Stimulated activated CD4-positive, alpha-beta T cell treated with anti-CD3 and anti-CD28 coated beads, Interleukin-2, amount 100 ng/mL, for 48 hours (primary cell): ENCODE data around the gene RAB3C.
"Not testable (repeated sequence)": the region's sequence is repeated elsewhere in the genome, so short reads cannot be mapped to it uniquely, and the experiment has no call there.

Source experiments
- DNase-seq, 2 donors: peaks; one replicate each; pipeline ENCODE4 v3.0.0-alpha.2; 2020

Gene RAB3C, protein sequence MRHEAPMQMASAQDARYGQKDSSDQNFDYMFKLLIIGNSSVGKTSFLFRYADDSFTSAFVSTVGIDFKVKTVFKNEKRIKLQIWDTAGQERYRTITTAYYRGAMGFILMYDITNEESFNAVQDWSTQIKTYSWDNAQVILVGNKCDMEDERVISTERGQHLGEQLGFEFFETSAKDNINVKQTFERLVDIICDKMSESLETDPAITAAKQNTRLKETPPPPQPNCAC

DNA sequence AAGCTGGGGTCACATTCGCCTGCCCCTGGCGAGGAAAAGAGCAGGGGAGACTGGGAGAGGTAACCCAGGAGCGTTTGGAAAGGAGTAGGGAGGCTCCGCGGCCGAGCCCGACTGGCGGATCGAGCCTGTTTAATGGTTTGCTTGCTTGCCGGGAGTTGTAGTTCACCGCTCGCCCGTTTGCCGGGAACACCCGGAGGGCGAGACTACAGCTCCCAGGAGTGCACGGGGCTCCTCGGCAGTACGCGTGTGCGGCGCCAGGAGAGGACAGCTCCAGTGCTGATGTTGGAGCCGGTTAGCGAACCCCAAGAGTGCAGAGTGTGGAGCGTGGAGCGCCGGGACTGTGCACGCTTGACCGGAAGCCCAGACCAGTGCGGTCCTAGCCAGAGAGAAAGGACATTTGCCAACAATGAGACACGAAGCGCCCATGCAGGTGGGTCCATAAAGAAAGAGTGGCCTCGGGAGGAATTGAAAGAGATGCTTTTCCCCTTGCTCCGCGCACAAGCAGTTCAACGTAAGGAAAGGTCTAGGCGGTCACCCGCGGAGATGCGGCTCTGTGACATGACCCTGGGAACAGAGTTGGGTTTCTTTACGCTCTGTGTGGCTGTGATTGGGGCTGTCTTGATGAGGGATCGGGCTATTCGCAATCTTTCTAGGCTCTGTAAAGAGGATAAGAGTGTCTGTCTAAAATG lies at the start of gene RAB3C:
TSS of gene RAB3C (plus strand) at position 273 of the 689 bp plus-strand sequence. CDS start at position 407, 134 bp downstream.
- DNase-seq = peak; percentile 41 to 44

DNA sequence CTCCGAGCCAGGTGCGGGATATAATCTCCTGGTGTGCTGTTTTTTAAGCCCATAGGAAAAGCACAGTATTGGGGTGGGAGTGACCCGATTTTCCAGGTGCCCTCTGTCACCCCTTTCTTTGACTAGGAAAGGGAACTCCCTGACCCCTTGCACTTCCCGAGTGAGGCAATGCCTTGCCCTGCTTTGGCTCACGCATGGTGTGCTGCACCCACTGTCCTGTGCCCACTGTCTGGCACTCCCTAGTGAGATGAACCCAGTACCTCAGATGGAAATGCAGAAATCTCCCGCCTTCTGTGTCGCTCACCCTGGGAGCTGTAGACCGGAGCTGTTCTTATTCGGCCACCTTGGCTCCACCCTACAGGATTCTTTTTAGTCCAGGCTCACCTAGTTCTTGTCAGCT lies 40.9 kb upstream of the RAB3C start:
- not testable (repeated sequence) for DNase-seq

DNA sequence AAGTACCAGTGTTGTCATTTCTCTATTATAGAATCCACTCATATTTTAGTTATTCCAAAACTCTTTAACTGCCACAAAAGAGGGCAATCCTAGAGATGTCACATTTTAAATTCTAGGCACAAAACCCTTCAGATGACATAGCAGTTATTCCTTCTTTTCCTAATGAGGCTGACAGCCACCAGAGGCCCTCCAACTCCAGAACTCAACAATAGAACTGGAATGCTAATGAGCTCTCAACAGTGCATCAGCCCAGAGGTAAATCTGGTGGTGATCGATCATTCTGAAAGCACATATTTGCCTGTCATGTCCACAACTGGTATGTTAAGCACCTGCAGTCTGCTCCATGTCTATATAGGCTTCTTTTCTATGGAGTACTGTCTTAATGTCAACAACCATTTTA lies 40.2 kb upstream of the RAB3C start:
- no peak for DNase-seq

DNA sequence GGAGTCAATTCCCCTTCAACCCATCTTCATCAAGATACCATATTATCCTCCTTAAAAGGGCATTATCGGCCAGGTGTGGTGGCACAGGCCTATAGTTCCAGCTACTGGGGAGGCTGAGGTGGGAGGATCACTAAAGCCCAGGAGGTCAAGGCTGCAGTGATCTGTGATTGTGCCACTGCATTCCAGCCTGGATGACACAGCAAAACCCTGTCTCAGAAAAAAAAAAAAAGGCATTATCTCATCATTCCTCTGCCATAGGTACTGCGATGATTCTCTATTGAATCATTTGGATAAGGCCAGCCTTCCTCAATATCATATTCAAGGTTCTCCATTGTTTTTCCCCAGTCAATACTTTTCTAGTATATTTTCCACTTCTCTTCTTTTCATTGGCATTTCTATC lies 39.2 kb upstream of the RAB3C start:
- DNase-seq = no peak

DNA sequence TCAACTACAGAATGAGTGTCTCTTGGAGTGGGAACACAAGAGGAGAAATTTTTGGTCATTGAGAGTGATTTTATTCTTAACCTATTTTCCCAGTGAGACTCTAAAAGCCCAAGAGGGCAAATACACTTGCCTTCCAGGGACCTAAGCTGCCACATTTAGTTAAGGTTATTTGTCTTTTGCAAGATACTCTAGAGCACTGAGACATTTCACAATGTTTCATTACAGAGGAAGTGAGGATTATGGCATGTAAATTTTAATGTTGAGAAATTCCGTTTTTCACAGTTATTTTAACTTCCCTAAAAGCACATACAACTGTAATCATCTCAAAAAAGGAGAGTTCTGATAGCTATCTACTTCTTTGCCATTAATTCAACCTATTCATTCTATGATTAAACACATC lies 38.7 kb upstream of the RAB3C start:
- no peak for DNase-seq

DNA sequence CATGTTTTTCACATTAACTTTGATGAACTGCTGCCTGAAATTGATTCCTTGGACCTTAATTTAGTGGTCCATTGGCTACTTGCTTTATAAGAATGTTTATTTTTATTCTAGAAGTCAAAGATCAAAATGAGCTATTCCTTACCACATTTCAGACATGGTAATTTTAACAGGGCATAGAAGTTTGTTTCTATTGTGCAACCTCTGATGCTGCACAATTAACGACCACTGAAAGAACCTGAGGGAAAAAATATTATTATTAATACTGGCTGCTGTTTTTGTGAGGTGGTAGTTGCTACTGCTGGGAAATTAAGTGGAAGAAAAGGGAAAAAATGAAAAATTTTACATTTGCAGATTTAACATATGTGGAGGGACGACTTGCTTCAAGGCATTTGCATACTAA lies 37.9 kb upstream of the RAB3C start:
- no peak for DNase-seq

DNA sequence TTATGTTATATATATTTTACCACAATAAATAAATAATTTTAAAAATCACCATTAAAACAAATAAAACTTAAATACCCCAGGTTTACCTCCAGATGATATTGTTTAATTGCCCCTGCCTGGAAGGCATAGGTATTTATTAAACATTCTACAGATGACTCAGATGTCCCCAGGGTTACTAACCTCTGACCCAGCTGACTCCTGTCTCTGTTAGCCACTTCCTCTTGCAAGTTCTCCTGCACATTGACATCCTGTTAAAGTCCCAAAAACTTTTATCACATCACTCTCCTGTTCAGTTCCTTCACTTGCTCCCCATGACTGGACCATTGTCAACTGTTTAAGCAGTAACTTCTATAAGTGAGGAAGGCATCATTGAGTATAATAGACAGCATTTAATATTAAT lies 37.0 kb upstream of the RAB3C start:
- no peak for DNase-seq

DNA sequence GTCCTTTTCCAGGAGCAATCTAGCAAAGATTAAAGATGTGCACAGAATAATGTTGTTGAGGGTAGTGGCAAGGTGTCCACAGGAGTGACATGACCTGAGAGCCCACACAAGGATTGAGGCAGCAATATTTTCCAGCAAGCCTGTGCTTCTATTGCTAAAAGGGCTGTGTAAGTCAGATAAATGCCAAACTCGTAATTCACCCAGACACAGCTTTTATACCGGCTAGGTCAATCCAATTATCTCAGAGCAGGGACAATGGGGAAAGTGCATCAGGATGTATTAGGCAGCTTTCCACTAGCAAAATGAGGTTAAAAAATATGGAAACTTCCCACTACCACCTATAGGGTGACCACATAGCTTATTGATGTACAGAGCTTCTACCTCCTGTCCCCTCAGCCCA lies 34.8 kb upstream of the RAB3C start:
- DNase-seq = no peak

DNA sequence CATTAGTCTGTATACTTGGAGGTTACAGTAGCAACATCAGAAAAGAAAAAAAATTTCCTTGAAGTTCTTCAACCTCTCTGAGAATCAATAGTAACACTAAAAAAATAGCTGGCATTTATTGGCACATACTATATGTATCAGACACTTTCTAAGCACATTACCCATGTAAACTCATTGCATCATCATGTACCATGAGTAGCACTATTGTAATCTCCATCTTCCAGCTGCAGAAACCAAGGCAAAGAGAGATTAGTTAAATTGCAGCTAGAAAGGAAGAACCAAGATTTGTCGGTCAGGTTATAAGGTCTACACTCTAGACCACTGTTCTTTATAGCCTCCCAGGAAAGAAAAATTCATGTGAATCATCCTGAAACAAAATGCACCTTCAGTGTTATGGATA lies 31.4 kb upstream of the RAB3C start:
- no peak for DNase-seq

DNA sequence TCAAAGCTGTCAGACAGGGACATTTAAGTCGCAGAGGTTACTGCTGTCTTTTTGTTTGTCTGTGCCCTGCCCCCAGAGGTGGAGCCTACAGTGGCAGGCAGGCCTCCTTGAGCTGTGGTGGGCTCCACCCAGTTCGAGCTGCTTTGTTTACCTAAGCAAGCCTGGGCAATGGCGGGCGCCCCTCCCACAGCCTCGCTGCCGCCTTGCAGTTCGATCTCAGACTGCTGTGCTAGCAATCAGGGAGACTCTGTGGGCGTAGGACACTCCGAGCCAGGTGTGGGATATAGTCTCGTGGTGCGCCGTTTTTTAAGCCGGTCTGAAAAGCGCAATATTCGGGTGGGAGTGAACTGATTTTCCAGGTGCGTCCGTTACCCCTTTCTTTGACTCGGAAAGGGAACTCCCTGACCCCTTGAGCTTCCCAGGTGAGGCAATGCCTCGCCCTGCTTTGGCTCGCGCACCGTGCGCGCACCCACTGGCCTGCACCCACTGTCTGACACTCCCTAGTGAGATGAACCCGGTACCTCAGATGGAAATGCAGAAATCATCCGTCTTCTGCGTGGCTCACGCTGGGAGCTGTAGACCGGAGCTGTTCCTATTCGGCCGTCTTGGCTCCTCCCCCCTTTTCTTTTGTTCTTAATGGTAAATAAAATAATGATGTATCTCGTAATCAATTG lies 25.1 kb upstream of the RAB3C start:
- DNase-seq = not testable (repeated sequence)

DNA sequence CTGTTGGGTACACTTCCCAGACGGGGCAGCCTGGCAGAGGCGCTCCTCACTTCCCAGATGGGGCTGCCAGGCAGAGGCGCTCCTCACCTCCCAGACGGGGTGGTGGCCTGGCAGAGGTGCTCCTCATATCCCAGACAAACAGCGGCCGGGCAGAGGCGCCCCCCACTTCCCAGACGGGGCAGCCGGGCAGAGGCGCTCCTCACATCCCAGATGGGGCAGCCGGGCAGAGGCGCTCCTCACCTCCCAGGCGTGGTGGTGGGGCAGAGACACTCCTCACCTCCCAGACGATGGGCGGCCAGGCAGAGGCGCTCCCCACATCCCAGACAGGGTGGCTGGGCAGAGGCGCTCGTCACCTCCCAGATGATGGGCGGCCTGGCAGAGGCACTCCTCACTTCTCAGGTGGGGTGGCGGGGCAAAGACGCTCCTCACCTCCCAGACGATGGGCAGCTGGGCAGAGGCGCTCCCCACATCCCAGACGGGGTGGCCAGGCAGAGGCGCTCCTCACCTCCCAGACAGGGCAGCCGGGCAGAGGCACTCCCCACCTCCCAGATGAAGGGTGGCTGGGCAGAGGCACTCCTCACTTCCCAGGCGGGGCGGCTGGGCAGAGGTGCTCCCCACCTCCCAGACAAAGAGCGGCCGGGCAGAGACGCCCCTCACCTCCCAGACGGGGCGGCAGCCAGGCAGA lies 19.7 kb upstream of the RAB3C start:
- DNase-seq = not testable (repeated sequence)

DNA sequence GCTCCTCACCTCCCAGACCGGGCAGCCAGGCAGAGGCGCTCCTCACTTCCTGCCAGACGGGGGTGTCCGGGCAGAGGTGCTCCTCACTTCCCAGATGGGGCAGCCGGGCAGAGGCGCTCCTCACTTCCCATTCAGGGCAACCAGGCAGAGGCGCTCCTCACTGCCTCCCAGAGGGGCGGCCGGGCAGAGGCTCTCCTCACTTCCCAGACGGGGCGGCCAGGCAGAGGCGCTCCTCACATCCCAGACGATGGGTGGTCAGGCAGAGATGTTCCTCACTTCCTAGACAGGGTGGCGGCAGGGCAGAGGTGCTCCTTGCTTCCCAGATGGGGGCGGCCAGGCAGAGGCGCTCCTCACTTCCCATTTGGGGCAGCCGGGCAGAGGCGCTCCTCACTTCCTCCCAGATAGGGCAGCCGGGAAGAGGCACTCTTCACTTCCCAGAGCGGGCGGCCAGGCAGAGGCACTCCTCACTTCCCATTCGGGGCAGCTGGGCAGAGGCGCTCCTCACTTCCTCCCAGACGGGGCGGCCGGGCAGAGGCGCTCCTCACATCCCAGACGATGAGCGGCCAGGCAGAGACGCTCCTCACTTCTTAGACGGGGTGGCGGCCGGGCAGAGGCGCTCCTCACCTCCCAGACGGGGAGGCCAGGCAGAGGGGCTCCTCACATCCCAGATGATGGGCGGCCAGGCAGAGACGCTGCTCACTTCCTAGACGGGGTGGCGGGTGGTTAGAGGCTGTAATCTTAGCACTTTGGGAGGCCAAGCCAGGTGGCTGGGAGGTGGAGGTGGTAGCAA lies 18.6 kb upstream of the RAB3C start:
- DNase-seq = not testable (repeated sequence)

DNA sequence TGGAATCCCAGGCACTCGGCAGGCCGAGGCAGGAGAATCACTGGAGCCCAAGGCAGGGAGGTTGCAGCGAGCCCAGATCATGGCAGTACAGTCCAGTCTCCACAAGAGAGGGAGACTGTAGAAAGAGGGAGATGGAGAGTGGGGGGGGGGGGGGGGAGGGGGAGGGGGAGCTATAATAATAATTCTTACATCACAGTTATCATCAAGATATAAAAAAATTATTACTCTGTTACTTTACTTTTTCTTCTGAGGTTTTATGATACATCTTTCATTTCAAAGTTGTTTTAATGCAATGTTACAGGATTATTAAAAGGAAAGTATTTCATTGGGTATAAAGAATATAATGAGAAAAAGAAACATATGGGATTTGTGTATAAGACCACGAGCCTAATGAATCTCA lies 17.8 kb upstream of the RAB3C start:
- no peak for DNase-seq

DNA sequence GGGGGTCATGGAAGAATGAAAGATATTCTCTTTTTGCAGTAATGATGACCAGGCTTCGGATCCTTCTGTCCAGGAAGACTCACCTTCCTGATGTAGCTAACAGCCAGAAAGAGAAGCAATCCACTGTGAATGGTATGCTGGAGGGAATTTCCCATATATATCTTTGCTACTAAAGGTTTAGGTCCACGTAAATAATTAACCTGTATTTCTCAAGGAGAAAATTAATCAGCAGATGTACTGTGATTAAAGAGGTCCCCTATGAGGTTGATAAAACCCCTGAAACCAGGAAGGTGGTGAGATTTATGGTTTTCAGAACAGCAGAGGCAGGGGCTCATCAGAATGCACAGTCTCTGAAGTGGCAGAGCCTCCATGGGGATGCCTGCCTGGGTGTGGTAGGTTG lies 11.4 kb upstream of the RAB3C start:
- no peak for DNase-seq

DNA sequence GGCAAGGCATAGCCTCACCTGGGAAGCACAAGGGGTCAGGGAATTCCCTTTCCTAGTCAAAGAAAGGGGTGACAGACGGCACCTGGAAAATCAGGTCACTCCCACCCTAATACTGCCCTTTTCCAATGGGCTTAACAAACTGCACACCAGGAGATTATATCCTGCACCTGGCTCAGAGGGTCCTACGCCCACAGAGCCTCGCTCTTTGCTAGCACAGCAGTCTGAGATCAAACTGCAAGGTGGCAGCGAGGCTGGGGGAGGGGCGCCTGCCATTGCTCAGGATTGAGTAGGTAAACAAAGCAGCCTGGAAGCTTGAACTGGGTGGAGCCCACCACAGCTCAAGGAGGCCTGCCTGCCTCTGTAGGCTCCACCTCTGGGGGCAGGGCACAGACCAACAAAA lies 9.9 kb upstream of the RAB3C start:
- not testable (repeated sequence) for DNase-seq

DNA sequence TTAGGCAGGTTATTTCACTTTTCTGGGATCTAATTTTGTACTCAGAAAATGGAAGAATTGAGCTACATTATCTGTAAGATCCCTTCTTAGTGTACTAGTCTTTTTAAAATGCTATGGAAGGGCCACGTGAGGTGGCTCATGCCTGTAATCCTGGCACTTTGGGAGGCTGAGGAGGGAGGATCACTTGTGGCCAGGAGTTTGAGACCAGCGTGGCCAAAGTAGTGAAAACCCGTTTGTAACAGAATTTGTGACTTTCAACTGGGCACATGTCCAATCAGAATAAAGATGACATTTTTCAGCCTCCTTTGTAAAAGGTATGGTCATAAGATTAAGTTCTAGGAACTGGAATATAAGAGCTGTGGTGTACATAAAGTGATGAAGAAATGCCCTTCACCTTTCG lies 3.1 kb upstream of the RAB3C start:
- no peak for DNase-seq

DNA sequence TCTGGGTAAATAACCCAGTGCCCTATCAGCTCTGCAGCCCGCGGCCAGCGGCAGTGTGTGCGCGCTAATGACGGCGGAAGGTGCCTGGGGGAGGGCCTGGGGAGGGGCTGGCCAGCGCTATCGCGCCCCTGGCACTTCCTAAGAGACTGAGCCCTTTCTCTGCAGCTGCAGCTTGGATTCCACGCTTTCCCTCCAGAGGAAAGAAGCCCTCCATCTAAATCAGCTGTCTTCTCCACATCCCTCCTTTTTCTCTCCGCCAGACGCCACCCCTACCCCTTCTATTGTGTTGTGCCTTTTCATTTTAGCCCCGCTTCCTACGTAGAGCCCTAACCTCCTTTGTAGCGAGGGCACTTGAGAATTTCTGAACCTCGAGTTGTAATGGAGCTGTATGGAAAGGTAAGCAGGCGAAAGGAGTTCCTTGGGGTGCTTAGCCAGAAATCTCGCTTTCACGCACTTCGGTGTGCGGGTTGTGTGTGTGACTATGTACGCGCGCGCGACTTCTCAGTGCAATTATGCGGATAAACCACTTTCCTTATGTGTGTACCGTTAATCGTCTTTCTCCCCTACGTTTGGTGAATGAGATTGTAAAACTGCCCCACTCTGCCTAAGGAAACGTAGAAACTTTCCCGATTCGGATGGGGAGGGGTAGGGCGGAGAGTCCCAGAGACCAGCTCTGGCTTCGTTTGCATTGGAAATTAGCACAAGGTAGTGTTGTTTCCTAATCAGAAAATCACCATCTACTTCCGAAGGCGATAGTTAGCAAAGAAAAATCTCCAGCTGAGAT lies 664 bp upstream of the RAB3C start:
- no peak for DNase-seq

DNA sequence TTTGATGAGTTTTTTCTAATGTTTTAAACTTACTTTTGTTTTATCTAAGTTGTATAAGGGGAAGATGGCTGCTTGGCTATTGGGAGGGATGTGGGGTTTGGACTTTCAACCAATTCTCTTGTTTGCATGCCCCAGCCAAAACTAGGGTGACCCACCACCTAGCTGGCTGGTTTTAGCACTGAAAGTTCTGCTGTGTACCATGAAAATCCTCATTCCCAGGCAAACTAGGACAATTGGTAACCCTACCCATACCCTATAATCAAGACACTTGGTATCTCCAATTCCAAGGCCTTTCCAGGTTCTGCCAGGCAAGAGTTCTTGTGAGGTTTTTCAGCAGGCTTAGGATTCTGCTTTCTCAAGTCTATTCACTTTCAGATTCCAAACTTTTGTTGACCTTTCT lies 13.1 kb downstream of the RAB3C start:
- DNase-seq = no peak

DNA sequence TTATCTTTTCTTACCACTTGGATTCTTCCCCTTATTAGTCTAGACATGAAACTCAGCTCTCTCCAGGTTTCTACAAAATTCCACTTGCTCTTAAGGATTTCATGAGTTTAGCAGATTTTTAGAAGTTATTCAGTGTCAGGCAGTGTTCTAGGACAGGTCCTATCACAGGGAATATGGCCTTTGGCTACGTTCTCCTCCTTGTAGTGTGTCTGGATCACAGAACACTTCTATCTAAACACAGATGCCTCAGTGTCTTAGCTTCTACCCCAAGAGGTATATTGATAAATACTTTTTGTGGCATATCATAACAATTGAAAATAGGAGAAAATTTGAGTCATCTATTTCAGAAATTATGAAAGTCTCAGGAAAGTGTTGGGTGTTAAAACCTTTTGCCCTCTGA lies 15.6 kb downstream of the RAB3C start:
- DNase-seq = no peak

DNA sequence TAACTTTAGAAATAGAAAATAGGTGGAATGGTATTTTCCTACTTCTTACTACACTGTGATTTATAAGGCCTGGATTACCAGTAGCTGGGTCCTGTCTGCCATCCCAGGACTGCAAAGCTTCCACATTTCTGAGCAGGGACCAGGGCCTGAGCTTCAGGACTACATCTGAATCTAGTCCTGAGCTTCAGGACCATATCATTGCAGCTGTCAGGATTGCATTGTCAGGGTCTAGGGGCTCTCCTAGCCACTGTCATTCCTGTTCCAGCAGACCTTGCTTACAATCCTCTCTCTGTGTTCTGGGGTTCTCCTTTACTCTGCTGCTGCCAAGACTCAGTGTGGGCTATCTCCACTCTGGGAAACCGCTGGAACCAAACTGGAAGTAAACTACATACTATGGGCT lies 16.3 kb downstream of the RAB3C start:
- no peak for DNase-seq

DNA sequence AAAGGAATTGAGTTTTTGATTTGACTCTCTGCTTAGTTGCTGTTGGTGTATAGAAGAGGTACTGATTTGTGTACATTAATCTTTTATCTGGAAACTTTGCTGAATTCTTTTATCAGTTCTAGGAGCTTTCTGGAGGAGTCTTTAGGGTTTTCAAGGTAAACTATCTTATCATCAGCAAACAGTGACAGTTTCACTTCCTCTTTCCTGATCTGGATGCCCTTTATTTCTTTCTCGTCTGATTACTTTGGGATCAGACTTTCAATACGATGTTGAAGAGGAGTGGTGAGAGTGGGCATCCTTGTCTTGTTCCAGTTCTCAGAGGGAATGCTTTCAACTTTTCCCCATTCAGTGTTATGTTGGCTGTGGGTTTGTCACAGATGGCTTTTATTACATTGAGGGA lies 17.7 kb downstream of the RAB3C start:
- DNase-seq = not testable (repeated sequence)

DNA sequence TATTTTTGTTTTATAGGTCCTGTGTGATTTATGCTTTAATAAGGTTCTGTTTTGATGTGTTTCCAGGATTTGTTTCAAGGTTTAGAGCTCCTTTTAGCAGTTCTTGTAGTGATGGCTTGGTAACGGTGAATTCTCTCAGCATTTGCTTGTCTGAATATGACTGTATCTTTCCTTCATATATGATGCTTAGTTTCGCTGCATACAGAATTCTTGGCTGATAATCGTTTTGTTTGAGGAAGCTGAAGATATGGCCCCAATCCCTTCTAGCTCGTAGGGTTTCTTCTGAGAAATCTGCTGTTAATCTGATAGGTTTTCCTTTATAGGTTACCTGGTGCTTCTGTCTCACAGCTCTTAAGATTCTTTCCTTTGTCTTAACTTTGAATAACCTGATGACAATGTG lies 20.0 kb downstream of the RAB3C start:
- DNase-seq = not testable (repeated sequence)
